OCI-LY7 (cell line): Measurements from ENCODE around the gene DNAJC11. TPM values are rescaled to one million over a fixed set of nuclear protein-coding genes. Genes with fewer than 3 reads are reported as not detected.

ENCODE experiments used
- BruUV-seq: library from RNA; stranded (reverse); fragments of 400-500 nt; replicated peaks from 2 replicates; lab custom pipeline; 2021; lab: Mats Ljungman, UMichigan
- CTCF ChIA-PET: fragments of 300-600 bp; sonication (Branson Sonifier 250); formaldehyde crosslinking; loops from one replicate; lab custom pipeline; 2022; ENCODE audit warnings: antibody characterized with exemption; ENCODE audit not compliant: unreplicated experiment; lab: Charles Lee
- POLR2A ChIA-PET: fragments of 300-600 bp; sonication (Branson Sonifier 250); formaldehyde crosslinking; loops from one replicate; lab custom pipeline; 2022; ENCODE audit warnings: antibody characterized with exemption; lab: Charles Lee
- DNase-seq: peaks from one replicate; pipeline ENCODE4 v3.0.0-alpha.2; 2015; ENCODE audit warnings: low spot score
- H2AFZ ChIP-seq: fragments of 200-600 bp; sonication (generic), shearing (Covaris generic); 2 replicates; pipeline ENCODE4 v1.6.1; 2014; ENCODE audit warnings: mild to moderate bottlenecking, antibody characterized with exemption, low read length, moderate library complexity
- H3K27ac ChIP-seq: fragments of 200-600 bp; sonication (generic); 2 replicates; pipeline ENCODE4 v1.5.1; 2014; ENCODE audit warnings: mixed run types, low read depth, mild to moderate bottlenecking, moderate library complexity, low read length, inconsistent platforms; ENCODE audit not compliant: poor library complexity, severe bottlenecking
- H3K36me3 ChIP-seq: fragments of 200-600 bp; sonication (generic); 2 replicates; pipeline ENCODE4 v1.6.1; 2014; ENCODE audit warnings: mild to moderate bottlenecking, antibody characterized with exemption, low read length, moderate library complexity, mixed read lengths; ENCODE audit not compliant: insufficient read depth
- H3K4me1 ChIP-seq: fragments of 200-600 bp; sonication (generic); 2 replicates; pipeline ENCODE4 v1.5.1; 2014; ENCODE audit warnings: mild to moderate bottlenecking, low read length; ENCODE audit not compliant: insufficient read depth, poor library complexity, severe bottlenecking
- H3K4me2 ChIP-seq: fragments of 200-600 bp; sonication (generic); 2 replicates; pipeline ENCODE4 v1.6.1; 2014; ENCODE audit warnings: mild to moderate bottlenecking, low read length
- H3K4me3 ChIP-seq: fragments of 200-600 bp; sonication (generic); 2 replicates; pipeline ENCODE4 v1.5.1; 2014; ENCODE audit warnings: mild to moderate bottlenecking, low read depth, low read length; ENCODE audit not compliant: poor library complexity, severe bottlenecking
- H3K79me2 ChIP-seq: fragments of 200-600 bp; sonication (generic); 2 replicates; pipeline ENCODE4 v1.6.1; 2016; ENCODE audit warnings: low read depth, mild to moderate bottlenecking, low read length, moderate library complexity, mixed read lengths; ENCODE audit not compliant: insufficient read depth
- H3K9me2 ChIP-seq: fragments of 200-600 bp; sonication (generic); 2 replicates; pipeline ENCODE4 v1.6.1; 2016; ENCODE audit warnings: mild to moderate bottlenecking, low read length, mixed read lengths; ENCODE audit not compliant: insufficient read depth
- H3K9me3 ChIP-seq: fragments of 200-600 bp; sonication (generic); 2 replicates; pipeline ENCODE4 v1.6.1; 2014; ENCODE audit warnings: mild to moderate bottlenecking, mixed run types, low read length, mixed read lengths
- H4K20me1 ChIP-seq: fragments of 200-600 bp; sonication (generic); 2 replicates; pipeline ENCODE4 v1.6.1; 2014; ENCODE audit warnings: mild to moderate bottlenecking, antibody characterized with exemption, low read length, moderate library complexity, mixed read lengths; ENCODE audit not compliant: insufficient read depth
- CTCF ChIP-seq: fragments of 200-600 bp; sonication (generic); conservative IDR thresholded peaks from 2 replicates; pipeline ENCODE4 v1.5.1; 2014; ENCODE audit warnings: mild to moderate bottlenecking, antibody characterized with exemption, low read length, moderate library complexity, mixed read lengths
- EZH2phosphoT487 ChIP-seq: fragments of 200-600 bp; sonication (generic); IDR thresholded peaks from 2 replicates; pipeline ENCODE4 v1.6.1; 2018; ENCODE audit warnings: low read depth, borderline replicate concordance, mild to moderate bottlenecking, mixed run types, antibody characterized with exemption, low read length, moderate library complexity, mixed read lengths
- intact Hi-C: fragments of 100-400 bp; cut with micrococcal nuclease; formaldehyde crosslinking; loops from one replicate; pipeline ENCODE4 v1.10.0; 2022; ENCODE audit not compliant: unreplicated experiment
- total RNA-seq, 2 experiments: library from RNA; depleted of rRNA in 1 of 2; stranded (reverse); fragments of >200 nt in 1 of 2; shearing (Covaris generic) in 1 of 2; gene quantifications; 2 replicates each; pipeline ENCODE4 v1.2.3, GENCODE V29; 2014 to 2022

Gene DNAJC11
- total RNA-seq, 2 experiments from 2014 or later: 31.0 to 65.6 TPM

GRCh38 chr1:6590046-6590445 is 111.6 kb downstream of the DNAJC11 start:
- no peak for DNase-seq
- Histone ChIP-seq H3K36me3 (peaks cover 52% of the 10 kb centered on the region), H3K27ac (no peak overlapping the region), H3K9me3 (no peaks in the 10 kb centered on the region), H3K4me2 (no peak overlapping the region), H3K9me2 (no peaks in the 10 kb centered on the region), H3K79me2 (no peaks in the 10 kb centered on the region), H2AFZ (no peak overlapping the region), H4K20me1 (no peaks in the 10 kb centered on the region), H3K4me3 (no peak overlapping the region), H3K4me1 (peaks cover 10% of the 10 kb centered on the region)
- TF ChIP-seq CTCF: no peak
- TF ChIP-seq EZH2phosphoT487: no peak
- CTCF ChIA-PET: no interaction called here
- POLR2A ChIA-PET: interaction anchor here (1.4 to 2.3 kb wide), 2 partner anchors 10 kb away, joined by 4 to 7 read pairs; partner anchors contain the start of gene ZBTB48
- BruUV-seq: no TSS peak
- intact Hi-C loops: no loop called here

DNA sequence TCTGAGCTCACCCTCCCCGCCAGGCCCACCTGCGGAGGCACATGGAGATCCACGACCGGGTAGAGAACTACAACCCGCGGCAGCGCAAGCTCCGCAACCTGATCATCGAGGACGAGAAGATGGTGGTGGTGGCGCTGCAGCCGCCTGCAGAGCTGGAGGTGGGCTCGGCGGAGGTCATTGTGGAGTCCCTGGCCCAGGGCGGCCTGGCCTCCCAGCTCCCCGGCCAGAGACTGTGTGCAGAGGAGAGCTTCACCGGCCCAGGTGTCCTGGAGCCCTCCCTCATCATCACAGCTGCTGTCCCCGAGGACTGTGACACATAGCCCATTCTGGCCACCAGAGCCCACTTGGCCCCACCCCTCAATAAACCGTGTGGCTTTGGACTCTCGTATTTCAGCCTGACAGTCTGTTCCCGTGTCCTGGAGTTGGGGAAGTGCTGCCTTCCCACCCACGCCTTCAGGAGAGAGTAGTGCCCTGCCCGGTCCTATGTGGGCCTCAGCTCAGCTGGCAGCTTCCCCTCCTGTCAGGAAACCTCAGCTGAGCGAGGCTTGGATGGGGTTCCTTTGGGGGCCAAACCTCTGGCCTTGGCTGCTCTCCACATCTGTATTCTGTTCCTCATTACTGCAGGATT is 112.6 kb downstream of the DNAJC11 start:
- Histone ChIP-seq H3K9me2 (no peaks in the 10 kb centered on the region), H3K36me3 (peaks cover 49% of the 10 kb centered on the region), H4K20me1 (no peaks in the 10 kb centered on the region), H3K27ac (no peak overlapping the region), H3K4me3 (no peak overlapping the region), H2AFZ (no peak overlapping the region), H3K4me1 (peaks cover 10% of the 10 kb centered on the region), H3K4me2 (no peak overlapping the region), H3K9me3 (no peaks in the 10 kb centered on the region), H3K79me2 (no peaks in the 10 kb centered on the region)
- no peak for DNase-seq
- ChIA-PET CTCF (no interaction called here), POLR2A (interaction anchor here (1.4 to 2.3 kb wide), 2 partner anchors 9 to 11 kb away, joined by 4 to 7 read pairs; partner anchors contain the start of gene ZBTB48)
- intact Hi-C loops: no loop called here
- TF ChIP-seq CTCF (no peak), EZH2phosphoT487 (no peak)
- BruUV-seq: no TSS peak
